22Rv1 (cell line): ENCODE measurements around the gene MAP4K4.

Experiments used
- ZFX ChIP-seq: fragments of 450-650 bp; IDR thresholded peaks from 2 replicates; pipeline ENCODE4 v1.6.1; 2017; ENCODE audit warnings: antibody characterized with exemption, borderline replicate concordance
- TF ChIP-seq, protein P1 (sequence below): fragments of 450-650 bp; IDR thresholded peaks from 2 replicates; pipeline ENCODE4 v1.5.1; 2017; ENCODE audit warnings: mild to moderate bottlenecking

GRCh38 chr2:101823347-101823791 lies 125.9 kb downstream of the MAP4K4 start:
- TF ChIP-seq, protein P1, sequence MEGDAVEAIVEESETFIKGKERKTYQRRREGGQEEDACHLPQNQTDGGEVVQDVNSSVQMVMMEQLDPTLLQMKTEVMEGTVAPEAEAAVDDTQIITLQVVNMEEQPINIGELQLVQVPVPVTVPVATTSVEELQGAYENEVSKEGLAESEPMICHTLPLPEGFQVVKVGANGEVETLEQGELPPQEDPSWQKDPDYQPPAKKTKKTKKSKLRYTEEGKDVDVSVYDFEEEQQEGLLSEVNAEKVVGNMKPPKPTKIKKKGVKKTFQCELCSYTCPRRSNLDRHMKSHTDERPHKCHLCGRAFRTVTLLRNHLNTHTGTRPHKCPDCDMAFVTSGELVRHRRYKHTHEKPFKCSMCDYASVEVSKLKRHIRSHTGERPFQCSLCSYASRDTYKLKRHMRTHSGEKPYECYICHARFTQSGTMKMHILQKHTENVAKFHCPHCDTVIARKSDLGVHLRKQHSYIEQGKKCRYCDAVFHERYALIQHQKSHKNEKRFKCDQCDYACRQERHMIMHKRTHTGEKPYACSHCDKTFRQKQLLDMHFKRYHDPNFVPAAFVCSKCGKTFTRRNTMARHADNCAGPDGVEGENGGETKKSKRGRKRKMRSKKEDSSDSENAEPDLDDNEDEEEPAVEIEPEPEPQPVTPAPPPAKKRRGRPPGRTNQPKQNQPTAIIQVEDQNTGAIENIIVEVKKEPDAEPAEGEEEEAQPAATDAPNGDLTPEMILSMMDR: peak; percentile 86
- TF ChIP-seq ZFX: no peak
